OCI-LY7 (cell line): ENCODE results near the gene TBP. TPM values are rescaled to one million over a fixed set of nuclear protein-coding genes. Genes with fewer than 3 reads are reported as not detected.

Experiments used
- total RNA-seq, 2 experiments: library from RNA; depleted of rRNA in 1 of 2; stranded (reverse); fragments of >200 nt in 1 of 2; shearing (Covaris generic) in 1 of 2; gene quantifications; 2 replicates each; pipeline ENCODE4 v1.2.3, GENCODE V29; 2014 to 2022

TBP gene
- total RNA-seq, 2 experiments from 2014 or later, result 23.3 to 29.2 TPM

Other genes starting within 250 kb of the TBP start
- gene FAM120B, start 247.6 kb upstream of the TBP start, total RNA-seq (2014; rRNA removed; shearing (Covaris generic)), result 12.8 and 15.2 TPM in 2 replicates
- gene FAM120B, start 247.6 kb upstream of the TBP start, total RNA-seq (2022), result 32.9 and 34.8 TPM in 2 replicates
- 190 and 219 TPM in 2 replicates for gene PSMB1, start 1.1 kb upstream of the TBP start, total RNA-seq (2014; rRNA removed; shearing (Covaris generic))
- gene PSMB1, start 1.1 kb upstream of the TBP start, total RNA-seq (2022), result 166 and 193 TPM in 2 replicates
- 92.8 and 98.5 TPM in 2 replicates for gene PDCD2, start 30.3 kb downstream of the TBP start, total RNA-seq (2014; rRNA removed; shearing (Covaris generic))
- gene PDCD2, start 30.3 kb downstream of the TBP start, total RNA-seq (2022), result 109 and 115 TPM in 2 replicates